Measurements from ENCODE around the gene ATF7.
"Not testable (repeated sequence)": the region's sequence is repeated elsewhere in the genome, so short reads cannot be mapped to it uniquely, and the experiment has no call there.

ATF7 gene

DNA sequence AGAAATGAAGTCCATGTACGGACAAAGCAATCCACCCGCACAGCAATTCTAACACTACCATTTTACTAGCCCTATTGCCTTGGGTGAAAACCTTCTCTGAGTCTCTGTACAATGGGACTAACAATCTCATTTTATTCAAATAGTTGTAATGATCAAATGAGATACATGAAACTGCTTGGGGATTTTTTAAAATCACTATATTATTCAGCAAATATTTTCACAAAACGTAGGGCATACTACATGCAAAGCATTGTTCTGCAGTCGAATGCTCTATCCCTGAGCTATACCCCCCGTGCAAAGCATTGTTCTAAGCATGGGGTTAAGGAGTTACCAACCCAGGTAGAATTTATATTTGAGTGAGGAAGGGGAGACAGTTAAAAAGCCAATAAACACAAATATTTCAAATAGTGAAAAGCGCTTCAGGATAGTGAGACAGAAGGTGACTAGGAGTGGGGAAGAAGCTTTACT is 554 bp upstream of the ATF7 start:
- no peak for DNase-seq

GRCh38 chr12:53625373-53625945 is 723 bp downstream of the ATF7 start:
- no peak for DNase-seq

DNA sequence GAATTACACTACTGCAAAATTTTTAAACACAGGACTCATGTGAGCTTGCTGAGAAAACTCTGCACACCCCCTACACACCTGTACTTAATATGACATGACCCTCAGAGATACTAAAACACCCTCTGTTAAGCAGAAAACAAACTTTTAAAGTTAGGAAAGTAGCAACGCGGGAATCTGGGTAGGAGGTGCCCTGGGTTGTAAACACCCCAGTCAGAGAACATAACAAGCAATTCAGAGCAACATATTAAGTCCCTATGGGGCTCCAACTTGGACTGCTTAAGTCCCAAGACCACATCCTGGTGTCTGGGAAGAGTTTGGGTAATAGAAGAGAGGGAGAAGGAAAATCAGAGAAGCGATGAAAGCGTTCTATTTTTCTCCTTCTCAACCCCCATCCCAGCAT is 1.2 kb downstream of the ATF7 start:
- no peak for DNase-seq

DNA sequence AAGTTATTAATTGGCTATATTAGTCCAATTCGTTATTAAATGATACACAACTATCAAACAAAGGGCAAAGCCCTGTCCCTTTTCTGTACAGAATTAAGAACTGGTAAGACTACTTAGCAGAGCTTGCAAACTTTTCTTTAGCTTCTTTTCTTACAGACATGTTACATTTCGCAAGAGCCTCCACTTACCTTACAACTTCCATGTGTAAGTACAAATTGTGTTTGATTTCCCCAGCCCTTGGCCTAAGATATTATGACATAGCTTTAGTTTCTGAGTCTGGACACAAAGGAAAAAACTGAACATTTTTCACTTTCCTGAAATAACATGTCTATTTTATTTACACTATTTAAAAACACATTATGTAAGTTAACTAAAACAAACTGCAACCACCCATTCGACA is 1.7 kb downstream of the ATF7 start:
- no peak for DNase-seq

DNA sequence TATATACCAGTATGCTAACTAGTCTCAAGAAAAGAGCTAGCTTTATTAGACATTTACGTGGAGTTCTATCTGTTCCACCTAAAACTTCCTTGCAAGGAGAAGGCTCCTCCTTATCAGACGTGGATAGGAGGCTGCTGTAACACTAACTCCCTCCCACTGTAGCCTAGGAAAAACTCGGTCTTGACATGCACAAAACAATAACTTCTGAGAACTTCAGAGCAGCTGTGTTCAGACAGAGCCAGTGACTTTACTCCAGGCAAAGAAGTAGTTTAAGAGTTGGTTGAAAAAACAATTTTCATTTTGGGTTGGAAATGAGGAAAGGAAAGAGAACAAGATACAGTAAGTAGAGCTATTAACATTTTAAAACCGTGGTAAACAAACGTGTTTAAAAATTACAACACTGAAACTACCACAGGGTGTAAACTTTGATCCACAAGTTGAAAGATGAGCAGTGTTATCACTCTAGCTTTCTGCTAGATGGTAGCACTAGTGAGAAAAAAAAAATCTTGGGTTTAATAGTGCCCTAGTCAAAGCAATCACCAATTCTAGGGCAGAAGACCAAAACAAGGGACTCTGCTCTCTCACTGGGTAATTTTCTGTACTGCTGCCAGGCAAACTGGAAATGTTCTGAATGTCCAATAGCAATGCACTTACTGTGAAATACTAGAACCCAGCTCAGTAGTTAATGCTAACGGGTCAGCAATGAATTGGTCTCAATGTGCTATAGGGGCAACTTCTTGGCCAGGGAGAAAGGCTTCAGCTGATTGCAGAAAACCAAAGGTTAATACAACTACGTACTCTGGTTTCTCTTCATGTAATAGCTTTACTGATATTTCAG is 2.4 kb downstream of the ATF7 start:
- DNase-seq: no peak

DNA sequence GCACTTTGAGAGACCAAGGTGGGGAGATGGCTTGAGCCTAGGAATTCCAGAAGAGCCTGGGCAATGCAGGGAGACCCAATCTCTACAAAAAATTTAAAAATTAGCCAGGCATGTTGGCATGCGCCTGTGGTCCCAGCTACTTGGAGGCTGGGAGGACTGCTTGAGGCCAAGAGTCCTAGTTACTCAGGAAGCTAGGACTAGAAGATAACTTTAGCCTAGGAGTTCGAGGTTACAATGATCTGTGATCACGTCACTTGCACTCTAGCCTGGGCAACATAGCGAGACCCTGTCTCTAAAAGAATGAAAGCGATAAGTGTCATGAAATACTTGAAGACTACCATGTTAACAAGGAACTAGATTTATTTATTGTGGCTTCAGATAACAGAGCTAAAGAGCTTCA is 3.5 kb downstream of the ATF7 start:
- DNase-seq: no peak

DNA sequence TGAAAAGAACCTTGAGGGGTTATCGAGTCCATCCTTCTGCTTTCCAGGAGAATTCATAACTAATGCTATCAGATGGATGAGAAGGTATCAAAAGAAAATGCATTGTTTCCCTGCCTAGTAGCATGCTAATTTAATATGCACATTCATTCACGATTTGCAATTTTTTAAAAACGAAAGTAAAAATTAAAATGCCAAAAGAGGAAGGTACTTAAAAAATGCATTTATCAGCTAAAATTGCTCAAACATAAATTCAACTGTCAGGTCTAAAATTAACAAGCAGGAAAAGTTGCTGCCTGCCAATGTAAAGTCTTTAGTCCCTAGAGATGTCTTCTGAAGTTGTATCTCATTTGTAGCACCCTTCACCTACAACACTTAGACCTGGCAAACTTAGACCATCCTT is 7.9 kb downstream of the ATF7 start:
- DNase-seq: no peak

DNA sequence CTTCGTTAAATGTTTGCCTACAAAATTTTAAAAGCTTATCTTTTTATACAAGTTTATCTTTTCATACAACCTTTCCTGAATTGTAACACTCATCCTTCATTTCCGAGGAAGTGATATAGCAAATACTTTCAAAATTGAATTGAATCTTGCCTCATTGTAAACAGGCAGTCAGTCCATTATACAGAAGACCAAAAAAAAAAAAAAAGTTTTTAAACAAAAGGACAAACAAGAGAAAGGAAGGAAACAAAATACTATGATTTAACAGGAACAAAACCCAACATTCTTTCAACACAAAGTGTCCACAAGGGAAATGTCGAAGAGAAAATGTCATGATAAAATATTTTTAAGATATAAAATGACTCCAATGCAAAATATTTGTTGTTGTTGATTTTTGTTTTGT is 8.5 kb downstream of the ATF7 start:
- DNase-seq: no peak

DNA sequence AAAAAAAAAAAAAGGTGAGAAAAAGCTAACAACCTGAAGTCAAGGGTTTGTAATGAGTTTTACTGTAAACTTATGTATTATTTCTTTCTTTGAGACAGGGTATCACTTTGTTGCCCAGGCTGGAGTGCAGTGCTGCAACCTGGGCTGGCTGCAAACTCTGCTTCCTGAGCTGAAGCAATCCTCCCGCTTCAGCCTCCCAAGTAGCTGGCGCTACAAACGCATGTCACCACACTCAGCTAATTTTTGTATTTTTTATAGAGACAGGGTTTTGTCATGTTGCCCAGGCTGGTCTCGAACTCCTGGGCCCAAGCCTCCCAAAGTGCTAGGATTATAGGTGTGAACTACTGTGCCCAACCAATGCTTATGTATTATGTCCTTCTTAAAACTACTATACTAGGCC is 9.2 kb downstream of the ATF7 start:
- DNase-seq: no peak

DNA sequence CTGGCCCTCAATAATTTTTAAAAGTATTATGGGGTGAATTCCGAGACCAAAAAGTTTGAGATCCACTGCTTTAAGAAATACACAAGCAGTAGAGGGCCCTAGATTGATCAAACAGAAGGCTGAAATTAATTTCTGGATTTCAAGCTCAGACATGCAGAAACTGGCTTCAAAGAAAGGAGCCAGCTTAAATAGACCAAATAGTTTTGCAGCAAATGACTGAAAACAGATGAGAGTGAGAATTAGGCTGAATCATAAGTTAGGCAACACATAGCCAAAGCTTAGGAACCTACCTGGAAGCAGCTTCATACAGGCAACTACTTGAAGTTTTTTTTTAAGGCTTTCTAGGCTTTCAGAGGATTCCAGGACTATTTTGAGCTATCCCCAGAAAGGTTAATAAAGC is 12.4 kb downstream of the ATF7 start:
- DNase-seq: no peak

GRCh38 chr12:53612978-53613377 is 13.2 kb downstream of the ATF7 start:
- no peak for DNase-seq

- no peak for DNase-seq
Measured at GRCh38 chr12:53611304-53611703, 14.9 kb downstream of the ATF7 start.

- DNase-seq: not testable (repeated sequence)
Measured at GRCh38 chr12:53606688-53607087, 19.5 kb downstream of the ATF7 start.

- no peak for DNase-seq
Measured at GRCh38 chr12:53604581-53604980, 21.6 kb downstream of the ATF7 start.

DNA sequence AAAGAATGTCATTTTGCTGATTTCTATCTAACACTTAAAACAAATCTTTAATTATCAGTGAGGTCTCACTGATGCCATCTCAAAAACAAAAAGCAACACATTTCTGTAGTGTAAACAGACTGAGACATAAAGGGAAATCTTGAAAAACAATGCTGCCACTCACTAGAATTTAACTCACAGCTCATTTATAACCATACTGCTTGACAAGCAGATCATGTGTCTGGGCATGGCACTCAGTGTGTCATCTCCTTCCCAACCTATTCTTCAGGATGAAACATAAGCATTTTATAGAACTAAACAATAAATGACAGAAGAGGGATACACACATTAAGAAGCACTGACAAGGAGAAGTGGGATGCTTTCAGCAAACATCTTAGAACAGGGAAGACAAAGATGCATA is 22.4 kb downstream of the ATF7 start:
- no peak for DNase-seq

DNA sequence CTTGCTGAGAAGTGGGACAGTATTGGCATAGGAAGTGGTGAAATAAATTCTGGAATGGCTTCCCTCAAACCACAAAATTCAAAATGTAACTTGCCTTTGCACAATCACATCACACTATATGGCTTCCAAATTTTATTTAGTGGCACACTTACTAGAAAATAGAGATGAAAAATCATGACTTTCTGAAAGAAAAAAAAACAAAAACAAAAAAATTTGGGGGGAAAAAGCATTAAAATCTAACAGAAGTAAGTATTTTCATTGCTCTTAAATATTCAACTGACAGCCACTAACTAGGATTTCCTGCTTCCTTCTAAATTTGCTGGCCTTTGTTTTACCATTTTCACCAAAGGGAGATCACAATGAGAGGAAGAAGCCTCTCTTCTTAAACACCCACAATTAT is 23.0 kb downstream of the ATF7 start:
- no peak for DNase-seq

DNA sequence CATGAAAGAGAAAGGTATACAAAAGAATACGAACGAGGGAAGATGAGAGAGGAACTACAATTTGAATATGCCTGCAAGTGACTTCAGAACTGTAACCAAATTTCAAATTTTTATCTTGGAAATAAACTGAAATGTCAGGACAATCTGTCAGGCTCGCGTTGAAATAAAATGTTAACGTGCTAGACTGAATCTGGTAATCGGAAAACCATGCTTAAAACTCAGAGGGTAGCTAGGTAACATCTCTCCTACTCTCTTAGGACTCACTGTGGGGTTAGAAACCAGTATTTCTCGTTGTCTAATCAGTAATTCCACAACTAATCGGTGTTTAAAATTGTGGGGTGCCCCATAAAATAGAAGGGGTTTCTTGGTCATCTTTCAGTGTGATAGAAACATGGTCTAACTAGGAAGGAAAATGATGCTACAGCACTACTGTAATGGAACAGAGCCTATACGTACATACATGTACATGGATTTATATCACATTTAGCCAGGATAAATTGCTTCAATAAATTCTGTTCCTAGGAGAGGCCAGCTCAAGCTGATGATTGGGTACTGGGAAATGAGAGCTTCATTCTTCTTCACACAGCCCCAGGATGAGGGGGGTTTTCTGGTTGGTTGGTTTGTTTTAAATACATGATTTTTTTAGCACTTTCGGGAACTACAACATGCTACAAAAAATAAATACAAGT is 23.9 kb downstream of the ATF7 start:
- no peak for DNase-seq

GRCh38 chr12:53601296-53601847 is 24.8 kb downstream of the ATF7 start:
- no peak for DNase-seq

GRCh38 chr12:53600490-53601295 is 25.5 kb downstream of the ATF7 start:
- DNase-seq: no peak

GRCh38 chr12:53599579-53599978 is 26.6 kb downstream of the ATF7 start:
- DNase-seq: no peak

DNA sequence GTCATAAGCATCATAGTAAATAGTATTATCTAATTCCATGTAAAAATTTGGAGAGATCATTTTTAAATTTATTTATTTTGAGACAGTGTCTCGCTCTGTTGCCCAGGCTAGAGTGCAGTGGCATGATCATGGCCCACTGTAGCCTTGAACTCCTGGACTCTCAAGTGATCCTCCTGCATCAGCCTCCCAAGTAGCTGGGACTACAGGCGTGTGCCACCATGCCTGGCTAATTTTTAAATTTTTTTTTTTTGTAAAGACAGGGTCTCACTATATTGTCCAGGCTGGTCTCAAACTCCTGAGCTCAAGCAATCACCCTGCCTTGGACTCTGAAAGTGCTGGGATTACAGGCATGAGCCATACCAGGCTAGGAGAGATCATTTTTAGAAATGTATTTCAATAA is 27.2 kb downstream of the ATF7 start:
- DNase-seq: not testable (repeated sequence)

DNA sequence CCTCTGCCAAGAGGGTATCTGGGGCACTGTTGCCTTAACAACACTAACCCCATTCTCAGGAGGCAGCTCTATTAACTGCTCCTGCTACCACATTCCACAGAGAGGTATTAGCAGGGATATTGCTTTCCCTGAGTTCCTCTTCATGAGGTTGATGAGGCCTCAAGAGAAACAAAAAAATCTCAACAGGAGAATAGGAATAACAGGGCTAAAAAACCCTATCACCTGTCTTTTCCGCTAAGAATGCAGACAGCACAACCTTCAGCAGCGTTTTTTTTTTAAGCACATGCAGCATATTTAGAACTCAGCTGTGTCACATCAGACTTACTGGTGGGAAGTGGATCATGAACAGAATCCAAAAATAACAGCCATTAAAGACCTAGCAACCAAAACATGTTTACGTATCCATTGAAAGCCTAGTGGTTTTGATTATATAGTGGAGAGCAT is 29.2 kb downstream of the ATF7 start:
- no peak for DNase-seq

All from activated naive CD4-positive, alpha-beta T cell treated with anti-CD3 and anti-CD28 coated beads, Interleukin-2, amount 50 U/mL, for 16 hours (primary cell).